ENCODE measurements around the gene STAT6.

GRCh38 chr12:57157588-57158173 is 46.5 kb upstream of the STAT6 start:
- no peak for TF ChIP-seq CTCF (IDR thresholded peaks at IDR 0.05)
- TF ChIP-seq SIN3A (IDR thresholded peaks at IDR 0.05; ENCODE audit: borderline replicate concordance, insufficient read depth, low read depth, low read length), result no peak

Measured in Panc1 (cell line).